Activated naive CD4-positive, alpha-beta T cell treated with anti-CD3 and anti-CD28 coated beads, Interleukin-2, amount 50 U/mL, for 24 hours (primary cell): ENCODE data around the gene OXGR1.
"Not testable (repeated sequence)": the region's sequence is repeated elsewhere in the genome, so short reads cannot be mapped to it uniquely, and the experiment has no call there.

Experiments
- H3K27ac Mint-ChIP-seq: one replicate; pipeline ENCODE4 v1.8.0; 2021; ENCODE audit warnings: mild to moderate bottlenecking, mixed read lengths
- H3K27me3 Mint-ChIP-seq: one replicate; pipeline ENCODE4 v1.8.0; 2021; ENCODE audit warnings: mixed read lengths
- H3K36me3 Mint-ChIP-seq: one replicate; pipeline ENCODE4 v1.8.0; 2021; ENCODE audit warnings: mixed read lengths
- H3K4me1 Mint-ChIP-seq: one replicate; pipeline ENCODE4 v1.8.0; 2021; ENCODE audit warnings: mixed read lengths
- H3K4me3 Mint-ChIP-seq: one replicate; pipeline ENCODE4 v1.8.0; 2021; ENCODE audit warnings: mild to moderate bottlenecking, mixed read lengths
- H3K9me3 Mint-ChIP-seq: one replicate; pipeline ENCODE4 v1.8.0; 2021; ENCODE audit warnings: mixed read lengths

The OXGR1 gene

GRCh38 chr13:96994017-96994857, at the start of gene OXGR1:
OXGR1 (minus strand) TSS chr13:96994476; CDS start chr13:96987759, 6,717 bp downstream.
- Mint-ChIP-seq H3K9me3 (peaks cover 7% of the 10 kb centered on the region), H3K4me3 (no peak within 1 kb of the TSS), H3K36me3 (no peaks in the 10 kb centered on the region), H3K4me1 (no peaks in the 10 kb centered on the region), H3K27me3 (peaks cover 42% of the 10 kb centered on the region), H3K27ac (no peak within 1 kb of the TSS)

GRCh38 chr13:97043302-97043701, 49.0 kb upstream of the OXGR1 start:
- Mint-ChIP-seq H3K4me1 (no peaks in the 10 kb centered on the region), H3K27me3 (peaks cover 5% of the 10 kb centered on the region), H3K36me3 (no peaks in the 10 kb centered on the region), H3K9me3 (no peaks in the 10 kb centered on the region), H3K27ac (no peak overlapping the region), H3K4me3 (no peak overlapping the region)

GRCh38 chr13:97030705-97031452, 36.6 kb upstream of the OXGR1 start:
- no peaks in the 10 kb centered on the region for H3K36me3 Mint-ChIP-seq
- no peak overlapping the region for H3K27ac Mint-ChIP-seq
- peaks cover 6% of the 10 kb centered on the region for H3K9me3 Mint-ChIP-seq

GRCh38 chr13:97028441-97029299, 34.4 kb upstream of the OXGR1 start:
- Mint-ChIP-seq H3K9me3 (no peaks in the 10 kb centered on the region), H3K36me3 (no peaks in the 10 kb centered on the region), H3K27ac (no peak overlapping the region), H3K4me3 (no peak overlapping the region), H3K27me3 (peaks cover 15% of the 10 kb centered on the region), H3K4me1 (no peaks in the 10 kb centered on the region)

More at GRCh38 chr13:97030705-97031452, 36.6 kb upstream of the OXGR1 start:
- Mint-ChIP-seq H3K4me3 (no peak overlapping the region), H3K27me3 (peaks cover 13% of the 10 kb centered on the region), H3K4me1 (no peaks in the 10 kb centered on the region)

- Mint-ChIP-seq H3K4me1 (no peaks in the 10 kb centered on the region), H3K27ac (no peak overlapping the region), H3K36me3 (no peaks in the 10 kb centered on the region), H3K9me3 (no peaks in the 10 kb centered on the region), H3K27me3 (peaks cover 16% of the 10 kb centered on the region), H3K4me3 (no peak overlapping the region)
Measured at GRCh38 chr13:97027162-97027554, 32.9 kb upstream of the OXGR1 start.

GRCh38 chr13:97026531-97027161, 32.4 kb upstream of the OXGR1 start:
- Mint-ChIP-seq H3K27ac (no peak overlapping the region), H3K27me3 (peaks cover 14% of the 10 kb centered on the region), H3K4me1 (no peaks in the 10 kb centered on the region), H3K36me3 (no peaks in the 10 kb centered on the region), H3K9me3 (no peaks in the 10 kb centered on the region), H3K4me3 (no peak overlapping the region)

- not testable (repeated sequence) for H3K4me1 Mint-ChIP-seq, H3K27ac Mint-ChIP-seq, H3K4me3 Mint-ChIP-seq, H3K36me3 Mint-ChIP-seq, H3K9me3 Mint-ChIP-seq
- peaks cover 19% of the 10 kb centered on the region for H3K27me3 Mint-ChIP-seq
Measured at GRCh38 chr13:97023812-97024211, 29.5 kb upstream of the OXGR1 start.

- H3K9me3 Mint-ChIP-seq: no peaks in the 10 kb centered on the region
- H3K36me3 Mint-ChIP-seq: no peaks in the 10 kb centered on the region
- no peak overlapping the region for H3K4me3 Mint-ChIP-seq
- no peak overlapping the region for H3K27ac Mint-ChIP-seq
- no peaks in the 10 kb centered on the region for H3K4me1 Mint-ChIP-seq
- peaks cover 17% of the 10 kb centered on the region for H3K27me3 Mint-ChIP-seq
Measured at GRCh38 chr13:97023117-97023516, 28.8 kb upstream of the OXGR1 start.

GRCh38 chr13:97021241-97021640, 27.0 kb upstream of the OXGR1 start:
- H3K36me3 Mint-ChIP-seq: no peaks in the 10 kb centered on the region
- H3K27ac Mint-ChIP-seq: no peak overlapping the region
- H3K4me3 Mint-ChIP-seq: no peak overlapping the region
- no peaks in the 10 kb centered on the region for H3K4me1 Mint-ChIP-seq
- H3K27me3 Mint-ChIP-seq: peaks cover 20% of the 10 kb centered on the region
- H3K9me3 Mint-ChIP-seq: no peaks in the 10 kb centered on the region

- no peak overlapping the region for H3K27ac Mint-ChIP-seq
- peaks cover 2% of the 10 kb centered on the region for H3K4me1 Mint-ChIP-seq
- H3K27me3 Mint-ChIP-seq: peaks cover 18% of the 10 kb centered on the region
- H3K36me3 Mint-ChIP-seq: no peaks in the 10 kb centered on the region
- H3K4me3 Mint-ChIP-seq: no peak overlapping the region
- H3K9me3 Mint-ChIP-seq: no peaks in the 10 kb centered on the region
Measured at GRCh38 chr13:97020689-97021240, 26.5 kb upstream of the OXGR1 start.

- H3K4me1 Mint-ChIP-seq: peaks cover 6% of the 10 kb centered on the region
- H3K4me3 Mint-ChIP-seq: no peak overlapping the region
- no peaks in the 10 kb centered on the region for H3K36me3 Mint-ChIP-seq
Measured at GRCh38 chr13:97020194-97020593, 25.9 kb upstream of the OXGR1 start.

GRCh38 chr13:97019236-97019635, 25.0 kb upstream of the OXGR1 start:
- Mint-ChIP-seq H3K4me1 (peaks cover 6% of the 10 kb centered on the region), H3K36me3 (no peaks in the 10 kb centered on the region), H3K9me3 (no peaks in the 10 kb centered on the region), H3K27me3 (peaks cover 25% of the 10 kb centered on the region), H3K4me3 (no peak overlapping the region), H3K27ac (no peak overlapping the region)

More at GRCh38 chr13:97020194-97020593, 25.9 kb upstream of the OXGR1 start:
- no peak overlapping the region for H3K27ac Mint-ChIP-seq
- no peaks in the 10 kb centered on the region for H3K9me3 Mint-ChIP-seq
- H3K27me3 Mint-ChIP-seq: peaks cover 21% of the 10 kb centered on the region

- Mint-ChIP-seq H3K9me3 (peaks cover 5% of the 10 kb centered on the region), H3K4me1 (peaks cover 6% of the 10 kb centered on the region), H3K27ac (no peak overlapping the region), H3K27me3 (peaks cover 32% of the 10 kb centered on the region), H3K36me3 (no peaks in the 10 kb centered on the region), H3K4me3 (no peak overlapping the region)
Measured at GRCh38 chr13:97018029-97018819, 23.9 kb upstream of the OXGR1 start.

GRCh38 chr13:97017322-97017721, 23.0 kb upstream of the OXGR1 start:
- H3K36me3 Mint-ChIP-seq: no peaks in the 10 kb centered on the region
- peaks cover 5% of the 10 kb centered on the region for H3K9me3 Mint-ChIP-seq
- no peak overlapping the region for H3K27ac Mint-ChIP-seq
- peaks cover 6% of the 10 kb centered on the region for H3K4me1 Mint-ChIP-seq
- no peak overlapping the region for H3K4me3 Mint-ChIP-seq
- peaks cover 32% of the 10 kb centered on the region for H3K27me3 Mint-ChIP-seq
